H1 (cell line): ENCODE data around the gene CHST13. TPM values are rescaled to one million over a fixed set of nuclear protein-coding genes. Genes with fewer than 3 reads are reported as not detected.

Source experiments
- CTCF ChIA-PET: fragments of 300-600 bp; sonication (Branson Sonifier 250); formaldehyde crosslinking; loops from one replicate; lab custom pipeline; 2021; ENCODE audit not compliant: partially characterized antibody; lab: Charles Lee
- POLR2A ChIA-PET: fragments of 300-600 bp; sonication (Branson Sonifier 250); formaldehyde crosslinking; loops from one replicate; lab custom pipeline; 2021; ENCODE audit warnings: inconsistent platforms; ENCODE audit not compliant: partially characterized antibody; lab: Charles Lee
- DNase-seq, 2 experiments: peaks; one replicate each; pipeline versions ENCODE4 v3.0.0 to v3.0.0-alpha.2; 2010 to 2022; ENCODE audit warnings: low spot score in 2 of 2, low read depth in 1 of 2, mixed read lengths in 1 of 2
- FAIRE-seq: peaks from 2 replicates; lab custom pipeline; 2011; peaks lifted over from hg19 to GRCh38; lab: Jason Lieb, UNC
- H2AFZ ChIP-seq: 2 replicates; pipeline ENCODE4 v1.8.1; 2012; ENCODE audit warnings: low read length, inconsistent platforms
- H2AK5ac ChIP-seq: 2 replicates; pipeline ENCODE4 v1.6.1; 2013; ENCODE audit warnings: low read depth, low read length
- H2BK120ac ChIP-seq: replicated peaks from 2 replicates; pipeline ENCODE3; 2013; ENCODE audit warnings: low read depth, low read length, inconsistent platforms
- H2BK12ac ChIP-seq: 2 replicates; pipeline ENCODE4 v1.6.1; 2013; ENCODE audit warnings: low read depth, low read length
- H2BK15ac ChIP-seq: 2 replicates; pipeline ENCODE4 v1.6.1; 2013; ENCODE audit warnings: low read length
- H2BK20ac ChIP-seq: 2 replicates; pipeline ENCODE4 v1.6.1; 2013; ENCODE audit warnings: low read length
- H2BK5ac ChIP-seq: 2 replicates; pipeline ENCODE4 v1.6.1; 2013; ENCODE audit warnings: low read depth, low read length
- H3K14ac ChIP-seq: 2 replicates; pipeline ENCODE4 v1.6.1; 2013; ENCODE audit warnings: inconsistent platforms; ENCODE audit not compliant: insufficient read length
- H3K18ac ChIP-seq: 2 replicates; pipeline ENCODE4 v1.6.1; 2013; ENCODE audit warnings: low read length; ENCODE audit errors: extremely low read depth
- H3K23ac ChIP-seq: 2 replicates; pipeline ENCODE4 v1.6.1; 2013; ENCODE audit warnings: inconsistent platforms; ENCODE audit not compliant: insufficient read length
- H3K23me2 ChIP-seq: 2 replicates; pipeline ENCODE4 v1.6.1; 2013; ENCODE audit warnings: low read depth, low read length
- H3K27ac ChIP-seq: 2 replicates; pipeline ENCODE4 v1.6.1; 2011; ENCODE audit warnings: low read depth, low read length, inconsistent platforms
- H3K27me3 ChIP-seq, 4 experiments: replicated peaks in 1 of 4; 1 replicate in 1 of 4; 2 replicates in 3 of 4; pipeline versions ENCODE4 v1.6.1 to v1.8.1; 2011 to 2013; ENCODE audit warnings: low read length in 3 of 4, mild to moderate bottlenecking in 3 of 4, inconsistent platforms in 2 of 4, mixed read lengths in 2 of 4, moderate library complexity in 1 of 4; ENCODE audit not compliant: control insufficient read depth in 3 of 4, insufficient read depth in 3 of 4; ENCODE audit errors: extremely low read depth in 1 of 4
- H3K36me3 ChIP-seq, 4 experiments: 2 replicates each; pipeline versions ENCODE4 v1.6.1 to v1.8.1; 2011 to 2013; ENCODE audit warnings: mild to moderate bottlenecking in 4 of 4, low read length in 3 of 4, moderate library complexity in 2 of 4, control low read depth in 1 of 4, inconsistent platforms in 1 of 4; ENCODE audit not compliant: insufficient read depth in 4 of 4, control insufficient read depth in 2 of 4
- H3K4ac ChIP-seq: replicated peaks from 2 replicates; pipeline ENCODE3; 2013; ENCODE audit warnings: low read length, low read depth, mixed read lengths, inconsistent platforms; ENCODE audit not compliant: insufficient read length
- H3K4me1 ChIP-seq, 4 experiments: replicated peaks in 1 of 4; 1 replicate in 1 of 4; 2 replicates in 3 of 4; pipeline versions ENCODE4 v1.6.1 to v1.8.1; 2011 to 2013; ENCODE audit warnings: low read length in 3 of 4, inconsistent platforms in 2 of 4, mixed read lengths in 1 of 4; ENCODE audit not compliant: insufficient read depth in 4 of 4, control insufficient read depth in 3 of 4
- H3K4me2 ChIP-seq, 2 experiments: 2 replicates each; pipeline versions ENCODE4 v1.6.1 to v1.8.1; 2011 to 2013; ENCODE audit warnings: low read depth in 2 of 2, low read length in 2 of 2, control low read depth in 1 of 2, inconsistent platforms in 1 of 2, mild to moderate bottlenecking in 1 of 2; ENCODE audit not compliant: insufficient read depth in 1 of 2
- H3K4me3 ChIP-seq, 4 experiments: fragments of 200-600, 300-600 bp in 1 of 4; sonication (generic), shearing (Covaris generic), sonication (Bioruptor Twin) in 1 of 4; 2 replicates each; pipeline versions ENCODE4 v1.5.1 to v1.8.1; 2011 to 2016; ENCODE audit warnings: low read length in 4 of 4, low read depth in 3 of 4, control low read depth in 2 of 4, inconsistent platforms in 2 of 4, mild to moderate bottlenecking in 2 of 4, mixed read lengths in 1 of 4, moderate library complexity in 1 of 4; ENCODE audit not compliant: insufficient read depth in 2 of 4; ENCODE audit errors: extremely low read depth in 1 of 4
- H3K56ac ChIP-seq: replicated peaks from 2 replicates; pipeline ENCODE3; 2013; ENCODE audit warnings: low read depth, mild to moderate bottlenecking, mixed read lengths, low read length, inconsistent platforms; ENCODE audit not compliant: insufficient read length
- H3K79me1 ChIP-seq: 2 replicates; pipeline ENCODE4 v1.6.1; 2013; ENCODE audit warnings: low read depth, low read length, control low read depth
- H3K79me2 ChIP-seq, 2 experiments: 2 replicates each; pipeline versions ENCODE4 v1.6.1 to v1.8.1; 2012 to 2013; ENCODE audit warnings: low read length in 2 of 2, mild to moderate bottlenecking in 2 of 2, inconsistent platforms in 1 of 2; ENCODE audit not compliant: insufficient read depth in 2 of 2, control insufficient read depth in 1 of 2
- H3K9ac ChIP-seq, 4 experiments: replicated peaks in 1 of 4; 1 replicate in 1 of 4; 2 replicates in 3 of 4; pipeline versions ENCODE4 v1.6.1 to v1.8.1; 2011 to 2013; ENCODE audit warnings: low read depth in 3 of 4, low read length in 3 of 4, control low read depth in 2 of 4, mild to moderate bottlenecking in 2 of 4, moderate library complexity in 2 of 4, inconsistent platforms in 1 of 4; ENCODE audit errors: extremely low read depth in 1 of 4
- H3K9me3 ChIP-seq, 2 experiments: 2 replicates each; pipeline versions ENCODE4 v1.6.1 to v1.8.1; 2012 to 2013; ENCODE audit warnings: mild to moderate bottlenecking in 2 of 2, moderate library complexity in 2 of 2, control low read depth in 1 of 2, inconsistent platforms in 1 of 2, low read depth in 1 of 2, low read length in 1 of 2, mixed read lengths in 1 of 2; ENCODE audit not compliant: insufficient read depth in 2 of 2
- H4K20me1 ChIP-seq, 2 experiments: replicated peaks in 1 of 2; 2 replicates each; pipeline versions ENCODE3 to v1.8.1; 2011 to 2013; ENCODE audit warnings: inconsistent platforms in 2 of 2, low read length in 2 of 2, mild to moderate bottlenecking in 1 of 2; ENCODE audit not compliant: insufficient read depth in 2 of 2, control insufficient read depth in 1 of 2
- H4K5ac ChIP-seq: 2 replicates; pipeline ENCODE4 v1.6.1; 2013; ENCODE audit warnings: low read length, low read depth, mixed read lengths, inconsistent platforms; ENCODE audit not compliant: insufficient read length
- H4K8ac ChIP-seq: 2 replicates; pipeline ENCODE4 v1.8.0; 2013; ENCODE audit warnings: mild to moderate bottlenecking, moderate library complexity, low read length, inconsistent platforms; ENCODE audit not compliant: insufficient read depth; ENCODE audit errors: extremely low read depth
- H4K91ac ChIP-seq: replicated peaks from 2 replicates; pipeline ENCODE3; 2013; ENCODE audit warnings: low read length, mixed read lengths, inconsistent platforms; ENCODE audit not compliant: insufficient read length
- BACH1 ChIP-seq: IDR thresholded peaks from 2 replicates; pipeline ENCODE4 v1.6.1; 2012; ENCODE audit warnings: low read length, improper control_type of control experiment
- CBX5 ChIP-seq: fragments of 300-800, 300-1000 bp; sonication (generic); IDR thresholded peaks from 2 replicates; pipeline ENCODE4 v1.7.1; 2016; ENCODE audit warnings: antibody characterized with exemption, low read length, low read depth
- CBX8 ChIP-seq: fragments of 300-800, 300-1000 bp; sonication (generic); IDR thresholded peaks from 2 replicates; pipeline ENCODE4 v1.7.1; 2016; ENCODE audit warnings: low read depth, low read length, borderline replicate concordance
- CHD1 ChIP-seq: IDR thresholded peaks from 2 replicates; pipeline ENCODE4 v1.6.1; 2012; ENCODE audit warnings: low read depth, low read length, improper control_type of control experiment
- CREB1 ChIP-seq: IDR thresholded peaks from 2 replicates; pipeline ENCODE4 v1.6.1; 2012; ENCODE audit warnings: inconsistent platforms
- CTBP2 ChIP-seq: IDR thresholded peaks from 2 replicates; pipeline ENCODE4 v1.7.0; 2011; ENCODE audit warnings: borderline replicate concordance, mild to moderate bottlenecking, moderate library complexity, mixed read lengths, low read length; ENCODE audit not compliant: insufficient read depth, insufficient read length
- FOSL1 ChIP-seq: IDR thresholded peaks from 2 replicates; pipeline ENCODE4 v1.6.1; 2011; ENCODE audit warnings: mild to moderate bottlenecking, low read depth, low read length, moderate library complexity; ENCODE audit not compliant: insufficient read depth
- KDM4A ChIP-seq: IDR thresholded peaks from one replicate; pipeline ENCODE4 v1.7.1; 2012; ENCODE audit warnings: low read depth, mild to moderate bottlenecking, moderate library complexity, low read length, inconsistent platforms; ENCODE audit not compliant: severe bottlenecking
- POLR2AphosphoS5 ChIP-seq: IDR thresholded peaks from 2 replicates; pipeline ENCODE4 v1.6.1; 2011; ENCODE audit warnings: low read depth, low read length
- SP2 ChIP-seq: IDR thresholded peaks from 2 replicates; pipeline ENCODE4 v1.6.1; 2012; ENCODE audit warnings: mild to moderate bottlenecking, low read length, inconsistent platforms
- SRF ChIP-seq: IDR thresholded peaks from 2 replicates; pipeline ENCODE4 v1.6.1; 2011; ENCODE audit warnings: mild to moderate bottlenecking, low read depth, low read length, moderate library complexity
- WGBS, 2 experiments: shearing (Covaris generic) in 1 of 2; methylation state at CpG; one replicate each; pipeline versions ENCODE4 v1.1.6 to v1.1.7; 2013 to 2015; ENCODE audit warnings: low lambda C conversion rate in 2 of 2, mixed read lengths in 2 of 2, inconsistent platforms in 1 of 2, low coverage in 1 of 2, missing lambda C conversion rate in 1 of 2; ENCODE audit not compliant: insufficient replicate concordance in 2 of 2, insufficient coverage in 1 of 2, insufficient read length in 1 of 2; ENCODE audit errors: extremely low coverage in 1 of 2, missing lambda C conversion rate in 1 of 2; 5-methylcytosine and 5-hydroxymethylcytosine counted together
- polyA plus RNA-seq, 7 experiments: library from polyadenylated mRNA; depleted of rRNA in 3 of 7; stranded (reverse) in 5 of 7; unstranded in 2 of 7; fragments of >200 nt in 5 of 7; fragments of 200-250 nt in 2 of 7; gene quantifications; 1 replicate in 5 of 7; 2 replicates in 1 of 7; 4 replicates in 1 of 7; pipeline versions ENCODE4 v1.2.1 to v1.2.3, GENCODE V29; 2011 to 2013; ENCODE audit warnings: missing spikeins in 2 of 7, mixed read lengths in 2 of 7
- total RNA-seq: library from RNA; stranded (reverse); fragmentation: NEBNext Ultra II Directional; extraction: Animal tissue kit (Norgen Biotek cat#: 25700); gene quantifications from 2 replicates; pipeline ENCODE4 v1.2.1, GENCODE V29; 2021
- TF ChIP-seq, protein P1 (sequence below): IDR thresholded peaks from 2 replicates; pipeline ENCODE4 v1.6.1; 2011; ENCODE audit warnings: low read length, improper control_type of control experiment

CHST13 gene
- total and polyA plus RNA-seq, 2 of the 8 experiments (the other 6 are each of a cell fraction or from before 2014, with no cell fraction given), result 5.4 to 11.7 TPM

DNA sequence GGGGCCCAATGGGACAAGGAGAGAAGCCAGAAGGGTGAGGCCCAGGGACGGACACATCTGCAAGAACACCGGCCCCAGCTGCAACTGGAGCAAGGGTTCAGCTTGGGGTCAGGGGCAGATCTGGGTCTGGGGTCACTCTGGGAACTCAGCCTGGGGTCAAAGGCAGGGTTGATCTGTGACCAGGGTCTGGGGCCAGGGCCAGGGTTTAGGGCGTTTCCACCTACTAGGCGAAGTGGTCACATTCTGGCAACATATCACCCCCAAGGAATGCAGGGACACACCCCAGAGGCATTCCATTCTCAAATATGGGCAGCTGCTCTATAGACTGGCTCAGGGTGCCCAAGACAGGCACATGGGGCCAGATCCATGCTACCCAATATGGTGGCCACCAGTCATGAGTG, 15.4 kb upstream of the CHST13 start:
- Histone ChIP-seq H2BK120ac (no peak overlapping the region), H3K56ac (no peak overlapping the region), H3K23ac (no peak overlapping the region), H2AFZ (no peak overlapping the region)
- no peak for DNase-seq
- TF ChIP-seq FOSL1, result no peak
- TF ChIP-seq CHD1, result no peak
- TF ChIP-seq CBX5, result no peak
- TF ChIP-seq CREB1, result no peak
- no peak for TF ChIP-seq POLR2AphosphoS5
- TF ChIP-seq CTBP2, result no peak
- no peak for TF ChIP-seq CBX8
- no peak for TF ChIP-seq SRF
- TF ChIP-seq SP2, result no peak
- no peak for TF ChIP-seq KDM4A
- TF ChIP-seq, protein P1, sequence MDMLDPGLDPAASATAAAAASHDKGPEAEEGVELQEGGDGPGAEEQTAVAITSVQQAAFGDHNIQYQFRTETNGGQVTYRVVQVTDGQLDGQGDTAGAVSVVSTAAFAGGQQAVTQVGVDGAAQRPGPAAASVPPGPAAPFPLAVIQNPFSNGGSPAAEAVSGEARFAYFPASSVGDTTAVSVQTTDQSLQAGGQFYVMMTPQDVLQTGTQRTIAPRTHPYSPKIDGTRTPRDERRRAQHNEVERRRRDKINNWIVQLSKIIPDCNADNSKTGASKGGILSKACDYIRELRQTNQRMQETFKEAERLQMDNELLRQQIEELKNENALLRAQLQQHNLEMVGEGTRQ, result no peak
- TF ChIP-seq BACH1, result no peak
- TF ChIP-seq, all 59 proteins: peak for 0
- H3K4ac ChIP-seq, result no peak overlapping the region
- H4K5ac ChIP-seq, result no peak overlapping the region
- no peak overlapping the region for H3K18ac ChIP-seq
- H2BK12ac ChIP-seq, result no peak overlapping the region
- CTCF ChIA-PET, result interaction anchor here (0.6 to 5.8 kb wide), 4 partner anchors 10 to 893 kb away, joined by 3 to 35 read pairs (median 4); partner anchors contain the start of gene CHST13
- no peaks in the 10 kb centered on the region for H4K20me1 ChIP-seq
- H3K4me3 ChIP-seq, result no peak overlapping the region
- H3K4me1 ChIP-seq, result no peaks in the 10 kb centered on the region
- no peak for FAIRE-seq
- H3K23me2 ChIP-seq, result no peaks in the 10 kb centered on the region; the same call in 1 of the 2 replicates
- no peak overlapping the region for H2BK15ac ChIP-seq
- no peak overlapping the region for H3K9ac ChIP-seq
- POLR2A ChIA-PET, result no interaction called here
- H3K4me2 ChIP-seq, result no peak overlapping the region
- no peak overlapping the region for H4K91ac ChIP-seq
- H2BK20ac ChIP-seq, result no peak overlapping the region
- H3K79me2 ChIP-seq, result no peaks in the 10 kb centered on the region
- H4K8ac ChIP-seq, result peak overlapping the region; percentile 18; the same call in 1 of the 2 replicates
- H3K36me3 ChIP-seq, result no peaks in the 10 kb centered on the region
- no peak overlapping the region for H2BK5ac ChIP-seq
- H3K27ac ChIP-seq, result no peak overlapping the region
- H3K79me1 ChIP-seq, result no peaks in the 10 kb centered on the region
- no peaks in the 10 kb centered on the region for H3K9me3 ChIP-seq
- no peak overlapping the region for H3K14ac ChIP-seq
- no peak overlapping the region for H2AK5ac ChIP-seq
- H3K27me3 ChIP-seq, result no peaks in the 10 kb centered on the region; a peak in 1 of 7 replicates
- WGBS, 2 experiments, result 85% methylated on average over 4 of the region's 4 CpGs; no CpG with 5 or more reads in 1 of the 2 experiments
